Activated naive CD4-positive, alpha-beta T cell (primary cell): ENCODE data around the gene CBARP.

Experiments
- DNase-seq, 4 experiments: peaks; one replicate each; lab custom pipeline; 2025; lab: John Stamatoyannopoulos, UW

Gene CBARP

GRCh38 chr19:1239796-1240737, 2.3 kb upstream of the CBARP start:
- DNase-seq = peak; percentile 74 to 97 (median 86)

- DNase-seq = no peak
These were observed 1.6 kb upstream of the CBARP start for GRCh38 chr19:1239420-1239795.

GRCh38 chr19:1238369-1239303, 831 bp upstream of the CBARP start:
- no peak for DNase-seq

- DNase-seq = no peak
These were observed 662 bp downstream of the CBARP start for GRCh38 chr19:1237027-1237659.

GRCh38 chr19:1236576-1236975, 1.2 kb downstream of the CBARP start:
- no peak for DNase-seq

DNA sequence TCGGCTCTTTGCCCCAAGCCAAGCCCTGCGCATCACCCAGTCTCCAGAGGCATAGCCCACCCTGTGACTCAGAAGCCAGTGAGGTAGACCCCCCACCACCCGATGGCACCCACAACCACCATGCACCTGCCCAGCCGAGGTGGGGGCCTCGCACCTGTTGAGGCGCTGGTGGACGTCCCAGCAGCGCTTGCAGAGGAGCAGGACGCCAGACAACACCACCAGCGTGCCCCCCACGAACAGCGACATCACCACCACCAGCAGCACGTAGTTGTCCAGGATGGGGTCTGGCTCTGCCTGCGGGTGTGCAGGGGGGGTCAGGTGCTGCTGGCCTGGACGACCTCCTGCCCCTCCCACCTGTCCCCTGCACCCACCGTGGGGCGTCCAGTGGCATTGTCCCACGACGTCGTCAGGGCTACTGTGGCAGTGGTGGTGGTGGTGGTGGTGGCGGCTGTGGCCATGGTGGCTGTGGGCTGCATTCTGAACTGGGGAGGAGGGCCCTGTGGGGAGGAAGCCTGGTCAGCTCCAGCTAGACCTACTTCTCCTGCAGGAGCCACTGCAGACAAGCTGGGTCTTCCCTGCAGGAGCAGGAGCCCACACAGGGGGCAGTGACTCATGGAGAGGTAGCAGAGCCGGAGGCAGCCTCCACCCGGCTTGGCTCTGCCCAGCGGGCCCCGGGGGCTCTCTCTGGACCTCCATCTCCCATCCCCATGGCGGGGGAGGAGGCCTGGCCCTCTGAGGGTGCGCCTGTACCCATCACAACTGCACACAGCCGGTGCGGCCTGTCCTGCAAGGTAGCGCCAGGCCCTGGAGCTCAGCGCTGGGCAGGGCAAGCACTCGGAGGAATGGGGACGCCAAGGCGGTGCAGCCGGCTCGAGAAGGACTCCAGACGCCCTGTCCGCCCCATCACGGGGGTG, 1.9 kb downstream of the CBARP start:
- DNase-seq = no peak

DNA sequence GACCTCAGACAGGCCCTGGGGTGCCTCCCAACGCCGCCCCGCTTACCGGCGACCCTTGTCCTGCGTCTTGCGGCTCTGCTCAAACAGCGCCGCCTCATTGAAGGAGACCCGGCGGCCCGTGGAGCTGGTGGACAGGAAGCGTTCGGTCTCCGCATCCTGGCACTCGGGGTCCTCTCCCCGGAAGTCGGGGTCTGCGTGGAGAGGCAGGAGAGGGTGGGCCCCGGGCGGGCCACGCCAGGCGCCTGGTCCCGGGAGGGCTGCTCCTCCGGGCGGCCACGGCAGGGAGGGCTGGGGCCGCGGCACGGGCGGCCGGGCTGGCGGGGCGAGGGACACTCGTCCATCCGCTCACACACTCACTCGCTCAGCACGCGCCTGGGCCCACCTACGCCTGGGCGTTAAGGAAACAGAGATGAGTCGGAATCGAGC, 2.8 kb downstream of the CBARP start:
- DNase-seq = no peak

- DNase-seq = no peak
These were observed 3.5 kb downstream of the CBARP start for GRCh38 chr19:1234051-1234954.

DNA sequence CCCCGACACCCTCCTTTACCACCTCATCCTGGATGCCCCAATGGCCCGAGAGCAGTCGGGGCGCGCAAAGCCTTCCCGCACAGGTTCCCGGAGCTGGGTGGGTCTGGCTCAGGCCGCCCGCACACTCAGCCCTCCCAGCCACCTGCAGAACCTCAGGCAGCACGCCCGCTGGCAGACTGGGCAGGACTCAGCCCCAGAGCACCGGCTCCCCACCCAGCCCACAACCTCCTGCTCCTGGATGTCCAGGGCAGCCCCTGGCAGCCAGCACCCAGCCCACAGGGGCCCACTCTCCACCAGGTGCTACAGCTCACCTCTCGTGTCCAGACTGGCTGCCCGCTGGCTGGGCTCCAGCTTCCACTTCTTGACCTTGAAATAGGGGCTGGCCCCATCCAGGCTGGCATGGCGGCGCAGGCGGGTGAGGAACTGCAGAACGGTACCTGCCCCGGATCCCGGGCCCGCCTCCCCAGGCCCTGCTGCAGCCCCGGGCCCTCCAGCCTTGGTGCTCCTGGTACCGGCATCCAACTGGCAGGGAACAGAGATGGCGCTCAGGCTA, 4.6 kb downstream of the CBARP start:
- DNase-seq = no peak

DNA sequence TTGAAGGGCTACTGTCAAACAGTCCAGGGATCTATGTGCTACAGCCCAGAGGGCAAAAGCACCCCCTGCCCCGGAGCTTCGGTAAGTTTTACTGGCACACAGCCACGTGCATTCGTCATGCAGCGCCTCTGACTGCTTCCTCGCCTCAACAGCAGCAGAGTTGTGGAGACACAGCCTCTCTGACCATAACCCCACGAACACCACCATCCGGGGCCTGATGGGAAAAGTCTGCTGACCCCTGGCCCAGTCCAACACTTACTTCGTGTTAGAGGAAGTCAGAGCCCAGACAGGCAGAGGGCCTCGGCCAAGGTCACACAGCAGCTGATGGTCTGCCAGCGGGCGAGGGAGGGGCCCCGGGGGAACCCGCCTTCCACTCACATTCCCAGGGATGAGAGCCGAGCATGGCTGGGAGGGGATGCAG, 5.1 kb downstream of the CBARP start:
- no peak for DNase-seq

GRCh38 chr19:1231729-1232637, 5.8 kb downstream of the CBARP start:
- no peak for DNase-seq

GRCh38 chr19:1230783-1231489, 6.9 kb downstream of the CBARP start:
- DNase-seq = no peak

- no peak for DNase-seq
These were observed 7.7 kb downstream of the CBARP start for GRCh38 chr19:1229924-1230782.

GRCh38 chr19:1229056-1229923, 8.5 kb downstream of the CBARP start:
- DNase-seq = no peak

GRCh38 chr19:1228161-1228957, 9.4 kb downstream of the CBARP start:
- no peak for DNase-seq
